ENCODE measurements around the gene ITGB8. TPM values are rescaled to one million over a fixed set of nuclear protein-coding genes. Genes with fewer than 3 reads are reported as not detected.

Gene ITGB8
- total and polyA plus RNA-seq, 2 of the 4 experiments (the other 2 are of a cell fraction), result 2.6 to 10.2 TPM

DNA sequence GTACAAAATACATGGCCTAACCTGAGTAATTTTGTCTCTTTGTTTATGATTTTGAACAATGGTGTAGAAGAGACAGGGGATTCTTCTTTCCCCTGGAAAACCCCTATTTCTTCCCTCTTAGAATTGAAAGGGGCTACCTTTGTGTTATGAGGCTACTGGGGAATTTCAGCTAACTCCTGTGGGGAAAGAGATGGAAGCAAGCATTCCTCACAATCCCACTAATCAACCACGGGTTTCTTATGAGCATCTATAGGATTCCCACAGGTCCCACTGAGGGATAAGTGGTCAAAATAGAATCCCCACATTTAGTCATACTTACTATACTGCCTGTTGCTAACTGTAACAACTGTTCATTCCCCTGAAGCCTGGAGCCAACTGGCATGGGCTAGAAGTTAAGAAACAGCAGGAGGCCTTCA, 32.2 kb upstream of the ITGB8 start:
- Histone ChIP-seq H2BK5ac (ENCODE audit: low read depth, low read length, poor library complexity, severe bottlenecking) (no peak overlapping the region), H3K9me3 (ENCODE audit: control insufficient read depth, insufficient read depth, low read length) (no peaks in the 10 kb centered on the region), H2AK5ac (ENCODE audit: low read depth, low read length) (no peak overlapping the region), H4K91ac (ENCODE audit: insufficient read depth, low read depth, low read length) (no peak overlapping the region), H4K20me1 (ENCODE audit: insufficient read depth, low read length) (no peaks in the 10 kb centered on the region), H2BK120ac (ENCODE audit: low read depth, low read length) (no peak overlapping the region), H3K23ac (ENCODE audit: low read depth, low read length) (no peak overlapping the region), H2AK9ac (replicated peaks; ENCODE audit: low read depth, low read length, poor library complexity) (no peak overlapping the region), H3K14ac (replicated peaks; ENCODE audit: low read depth, low read length) (no peak overlapping the region), H3K9me1 (ENCODE audit: insufficient read depth, low read length) (no peaks in the 10 kb centered on the region), H3K4ac (ENCODE audit: low read depth, low read length) (no peak overlapping the region), H3K9ac (ENCODE audit: low read depth, low read length) (no peak overlapping the region), H3K36me3 (ENCODE audit: control insufficient read depth, insufficient read depth, low read length) (no peaks in the 10 kb centered on the region), H3K4me1 (ENCODE audit: control insufficient read depth, insufficient read depth, low read length) (peaks cover 2% of the 10 kb centered on the region; the same call in 1 of the 2 replicates), H3K56ac (ENCODE audit: extremely low read depth, insufficient read depth, low read length) (no peak overlapping the region), H3K18ac (ENCODE audit: low read depth, low read length) (no peak overlapping the region), H2BK15ac (ENCODE audit: low read depth, low read length) (no peak overlapping the region; the same call in 2 of the 3 replicates), H2AFZ (replicated peaks; ENCODE audit: low read length, poor library complexity) (no peak overlapping the region), H3K4me3 (ENCODE audit: insufficient read depth, low read depth, low read length) (no peak overlapping the region), H2BK20ac (ENCODE audit: low read depth, low read length) (no peak overlapping the region), H3K79me1 (ENCODE audit: low read depth in 1 of 2, low read length in 2 of 2) (no peaks in the 10 kb centered on the region), H3K27ac (ENCODE audit: insufficient read depth, low read length) (no peak overlapping the region), H4K5ac (ENCODE audit: low read depth, low read length) (no peak overlapping the region), H3K4me2 (ENCODE audit: low read depth, low read length) (no peak overlapping the region), H4K8ac (ENCODE audit: low read depth in 2 of 2, low read length in 2 of 2) (no peak overlapping the region), H3K27me3 (ENCODE audit: control insufficient read depth, insufficient read depth, low read length) (no peaks in the 10 kb centered on the region)
- ChIA-PET POLR2A (ENCODE audit: unreplicated experiment) (no interaction called here), CTCF (no interaction called here)
- BruUV-seq (replicated peaks), result no TSS peak
- TF ChIP-seq MAFK (IDR thresholded peaks at IDR 0.05; ENCODE audit: low read depth, low read length), result no peak
- WGBS, 2 experiments (ENCODE audit: extremely low coverage in 2 of 2, insufficient read length in 1 of 2), result no CpG with 5 or more reads among the region's 1 CpG
- intact Hi-C loops (cut with micrococcal nuclease) (no loop called here), dilution Hi-C loops (cut with HindIII; ENCODE audit: low sequenced_read_pairs, unreplicated experiment) (no loop called here), in situ Hi-C loops (cut with MboI; ENCODE audit: low sequenced_read_pairs) (no loop called here)
- ATAC-seq (ENCODE audit: low read depth) (no peak), DNase-seq (no peak)

All from IMR-90 (cell line).